Calu3 (cell line): ENCODE data around the gene UVRAG. TPM values are rescaled to one million over a fixed set of nuclear protein-coding genes. Genes with fewer than 3 reads are reported as not detected.

Experiments used
- BruUV-seq: library from RNA; stranded (reverse); fragments of 400-500 nt; replicated peaks from 2 replicates; lab custom pipeline; 2021; lab: Mats Ljungman, UMichigan
- CTCF ChIA-PET: fragments of 300-600 bp; sonication (Branson Sonifier 250); formaldehyde crosslinking; loops from one replicate; lab custom pipeline; 2022; ENCODE audit warnings: antibody characterized with exemption; lab: Charles Lee
- DNase-seq: peaks from one replicate; pipeline ENCODE4 v3.0.0; 2022
- H3K27ac Mint-ChIP-seq: one replicate; pipeline ENCODE4 v1.8.0; 2022; ENCODE audit warnings: mixed read lengths; ENCODE audit not compliant: unreplicated experiment
- H3K27me3 Mint-ChIP-seq: one replicate; pipeline ENCODE4 v1.8.0; 2022; ENCODE audit warnings: mixed read lengths; ENCODE audit not compliant: unreplicated experiment
- H3K36me3 Mint-ChIP-seq: one replicate; pipeline ENCODE4 v1.8.0; 2022; ENCODE audit warnings: mild to moderate bottlenecking, moderate library complexity, mixed read lengths; ENCODE audit not compliant: insufficient read depth, unreplicated experiment
- H3K4me1 Mint-ChIP-seq: one replicate; pipeline ENCODE4 v1.8.0; 2022; ENCODE audit warnings: mild to moderate bottlenecking, low read depth, mixed read lengths; ENCODE audit not compliant: unreplicated experiment
- H3K4me3 Mint-ChIP-seq: one replicate; pipeline ENCODE4 v1.8.0; 2022; ENCODE audit warnings: mild to moderate bottlenecking, low read depth, moderate library complexity, mixed read lengths; ENCODE audit not compliant: unreplicated experiment
- H3K9me3 Mint-ChIP-seq: one replicate; pipeline ENCODE4 v1.8.0; 2022; ENCODE audit warnings: low read depth, mixed read lengths; ENCODE audit not compliant: unreplicated experiment
- intact Hi-C: fragments of 100-400 bp; cut with micrococcal nuclease; formaldehyde crosslinking; loops from one replicate; pipeline ENCODE4 v1.10.0; 2022; ENCODE audit not compliant: unreplicated experiment
- total RNA-seq: library from RNA; stranded (reverse); gene quantifications from 2 replicates; pipeline ENCODE4 v1.2.3, GENCODE V29; 2022
- TF ChIP-seq, protein P1 (sequence below): fragments of 200-600 bp; IDR thresholded peaks from one replicate; pipeline ENCODE4 v1.8.0; 2022; ENCODE audit warnings: antibody characterized with exemption; ENCODE audit not compliant: unreplicated experiment

The UVRAG gene
- total RNA-seq, 1 experiment from 2014 or later = 18.5 TPM

- no peaks in the 10 kb centered on the region for H3K36me3 Mint-ChIP-seq
- H3K9me3 Mint-ChIP-seq = no peaks in the 10 kb centered on the region
- TF ChIP-seq, protein P1, sequence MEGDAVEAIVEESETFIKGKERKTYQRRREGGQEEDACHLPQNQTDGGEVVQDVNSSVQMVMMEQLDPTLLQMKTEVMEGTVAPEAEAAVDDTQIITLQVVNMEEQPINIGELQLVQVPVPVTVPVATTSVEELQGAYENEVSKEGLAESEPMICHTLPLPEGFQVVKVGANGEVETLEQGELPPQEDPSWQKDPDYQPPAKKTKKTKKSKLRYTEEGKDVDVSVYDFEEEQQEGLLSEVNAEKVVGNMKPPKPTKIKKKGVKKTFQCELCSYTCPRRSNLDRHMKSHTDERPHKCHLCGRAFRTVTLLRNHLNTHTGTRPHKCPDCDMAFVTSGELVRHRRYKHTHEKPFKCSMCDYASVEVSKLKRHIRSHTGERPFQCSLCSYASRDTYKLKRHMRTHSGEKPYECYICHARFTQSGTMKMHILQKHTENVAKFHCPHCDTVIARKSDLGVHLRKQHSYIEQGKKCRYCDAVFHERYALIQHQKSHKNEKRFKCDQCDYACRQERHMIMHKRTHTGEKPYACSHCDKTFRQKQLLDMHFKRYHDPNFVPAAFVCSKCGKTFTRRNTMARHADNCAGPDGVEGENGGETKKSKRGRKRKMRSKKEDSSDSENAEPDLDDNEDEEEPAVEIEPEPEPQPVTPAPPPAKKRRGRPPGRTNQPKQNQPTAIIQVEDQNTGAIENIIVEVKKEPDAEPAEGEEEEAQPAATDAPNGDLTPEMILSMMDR = no peak
- no peak overlapping the region for H3K4me3 Mint-ChIP-seq
- no peak overlapping the region for H3K27ac Mint-ChIP-seq
- no TSS peak for BruUV-seq
- H3K4me1 Mint-ChIP-seq = no peaks in the 10 kb centered on the region
- intact Hi-C loops = no loop called here
- DNase-seq = no peak
- H3K27me3 Mint-ChIP-seq = no peaks in the 10 kb centered on the region
- CTCF ChIA-PET = no interaction called here
Observed at GRCh38 chr11:76090174-76090573, 275.2 kb downstream of the UVRAG start.

DNA sequence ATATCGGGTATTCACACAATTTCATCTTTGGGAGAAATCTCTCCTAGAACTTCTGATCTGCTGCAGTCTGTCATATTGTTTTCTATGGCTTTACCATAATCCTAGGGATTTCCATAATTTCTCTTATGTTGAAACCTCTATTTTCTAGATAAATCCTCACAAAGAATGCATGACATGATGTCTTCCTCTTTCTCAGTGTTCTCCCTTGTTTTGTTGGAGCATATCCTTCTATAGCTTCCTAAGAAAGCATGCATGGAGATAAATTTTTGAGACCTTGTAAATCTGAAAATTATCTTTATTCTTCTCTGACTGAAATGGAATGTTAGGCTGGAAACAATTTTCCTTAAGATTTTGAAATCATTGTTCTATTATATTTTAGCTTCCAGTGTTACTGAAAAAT lies 275.8 kb downstream of the UVRAG start:
- no TSS peak for BruUV-seq
- Mint-ChIP-seq H3K4me3 (no peak overlapping the region), H3K9me3 (no peaks in the 10 kb centered on the region), H3K27me3 (no peaks in the 10 kb centered on the region), H3K4me1 (no peaks in the 10 kb centered on the region), H3K36me3 (no peaks in the 10 kb centered on the region), H3K27ac (no peak overlapping the region)
- CTCF ChIA-PET = no interaction called here
- TF ChIP-seq, protein P1 = no peak
- intact Hi-C loops = no loop called here
- no peak for DNase-seq

DNA sequence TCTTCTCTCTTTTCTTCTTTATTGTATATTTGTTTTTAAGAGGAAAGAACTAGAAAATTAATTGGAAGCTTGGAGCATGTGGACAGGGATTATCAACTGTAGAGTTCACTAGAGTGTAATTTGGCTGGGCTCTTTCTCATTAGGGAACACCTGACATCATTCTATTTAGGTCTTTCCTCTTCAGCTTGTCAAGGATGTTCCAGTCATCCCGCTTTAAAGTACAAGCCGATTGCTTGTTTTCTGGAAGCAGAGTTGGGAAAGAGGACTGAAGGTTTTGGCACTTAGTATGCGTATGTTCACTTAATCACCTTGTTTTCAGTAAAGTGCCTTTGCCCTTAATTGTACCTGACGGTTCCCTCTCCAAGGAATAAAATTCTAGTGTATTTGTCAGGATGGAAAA lies 279.7 kb downstream of the UVRAG start:
- intact Hi-C loops = no loop called here
- no peak overlapping the region for H3K4me3 Mint-ChIP-seq
- CTCF ChIA-PET = no interaction called here
- no peaks in the 10 kb centered on the region for H3K4me1 Mint-ChIP-seq
- no peaks in the 10 kb centered on the region for H3K36me3 Mint-ChIP-seq
- no peak overlapping the region for H3K27ac Mint-ChIP-seq
- BruUV-seq = no TSS peak
- TF ChIP-seq, protein P1 = no peak
- no peaks in the 10 kb centered on the region for H3K9me3 Mint-ChIP-seq
- no peak for DNase-seq
- H3K27me3 Mint-ChIP-seq = no peaks in the 10 kb centered on the region

- no peaks in the 10 kb centered on the region for H3K4me1 Mint-ChIP-seq
- no TSS peak for BruUV-seq
- no peaks in the 10 kb centered on the region for H3K36me3 Mint-ChIP-seq
- H3K9me3 Mint-ChIP-seq = no peaks in the 10 kb centered on the region
- intact Hi-C loops = no loop called here
- no peak for DNase-seq
- no peak overlapping the region for H3K27ac Mint-ChIP-seq
- CTCF ChIA-PET = interaction anchor here (0.7 kb wide), 1 partner anchor 133 kb away, joined by 8 read pairs; no protein-coding TSS in a partner anchor
- H3K4me3 Mint-ChIP-seq = no peak overlapping the region
- TF ChIP-seq, protein P1 = no peak
- H3K27me3 Mint-ChIP-seq = no peaks in the 10 kb centered on the region
Observed at GRCh38 chr11:76095891-76096290, 280.9 kb downstream of the UVRAG start.
